ENCODE results near the gene MALL. TPM values are rescaled to one million over a fixed set of nuclear protein-coding genes. Genes with fewer than 3 reads are reported as not detected.

The MALL gene
- total and polyA plus RNA-seq, 4 donors = 41.5 to 123 (median 109) TPM

GRCh38 chr2:110120171-110121051 lies 4.8 kb upstream of the MALL start:
- Histone ChIP-seq H3K4me3 (no peak overlapping the region), H3K36me3 (ENCODE audit: control insufficient read depth in 4 of 4, insufficient read depth in 4 of 4, low read length in 4 of 4) (no peaks in the 10 kb centered on the region), H3K9me3 (ENCODE audit: control insufficient read depth in 4 of 4, insufficient read depth in 3 of 4, low read length in 3 of 4) (no peaks in the 10 kb centered on the region), H3K4me1 (ENCODE audit: control insufficient read depth in 5 of 5, insufficient read depth in 5 of 5, low read length in 5 of 5) (peaks cover 4 to 19% (median 10%) of the 10 kb centered on the region in 5 donors), H3K27me3 (ENCODE audit: control insufficient read depth in 3 of 3, insufficient read depth in 3 of 3, low read length in 2 of 3) (peaks cover 0 to 19% (median 6%) of the 10 kb centered on the region in 3 donors), H3K9ac (ENCODE audit: insufficient read depth in 1 of 2, low read length in 2 of 2) (no peak overlapping the region), H3K27ac (ENCODE audit: low read depth in 1 of 2, low read length in 1 of 2) (peak overlapping the region; percentile 37 to 55)
- TF ChIP-seq, protein P1, sequence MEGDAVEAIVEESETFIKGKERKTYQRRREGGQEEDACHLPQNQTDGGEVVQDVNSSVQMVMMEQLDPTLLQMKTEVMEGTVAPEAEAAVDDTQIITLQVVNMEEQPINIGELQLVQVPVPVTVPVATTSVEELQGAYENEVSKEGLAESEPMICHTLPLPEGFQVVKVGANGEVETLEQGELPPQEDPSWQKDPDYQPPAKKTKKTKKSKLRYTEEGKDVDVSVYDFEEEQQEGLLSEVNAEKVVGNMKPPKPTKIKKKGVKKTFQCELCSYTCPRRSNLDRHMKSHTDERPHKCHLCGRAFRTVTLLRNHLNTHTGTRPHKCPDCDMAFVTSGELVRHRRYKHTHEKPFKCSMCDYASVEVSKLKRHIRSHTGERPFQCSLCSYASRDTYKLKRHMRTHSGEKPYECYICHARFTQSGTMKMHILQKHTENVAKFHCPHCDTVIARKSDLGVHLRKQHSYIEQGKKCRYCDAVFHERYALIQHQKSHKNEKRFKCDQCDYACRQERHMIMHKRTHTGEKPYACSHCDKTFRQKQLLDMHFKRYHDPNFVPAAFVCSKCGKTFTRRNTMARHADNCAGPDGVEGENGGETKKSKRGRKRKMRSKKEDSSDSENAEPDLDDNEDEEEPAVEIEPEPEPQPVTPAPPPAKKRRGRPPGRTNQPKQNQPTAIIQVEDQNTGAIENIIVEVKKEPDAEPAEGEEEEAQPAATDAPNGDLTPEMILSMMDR (IDR thresholded peaks at IDR 0.05; ENCODE audit: control extremely low read depth, extremely low read depth) = no peak
- DNase-seq = no peak
- WGBS, 2 donors = 56 to 67% methylated on average over 11 of the region's 11 CpGs
- ATAC-seq (ENCODE audit: insufficient read depth, low FRiP score) = peak; percentile 3

DNA sequence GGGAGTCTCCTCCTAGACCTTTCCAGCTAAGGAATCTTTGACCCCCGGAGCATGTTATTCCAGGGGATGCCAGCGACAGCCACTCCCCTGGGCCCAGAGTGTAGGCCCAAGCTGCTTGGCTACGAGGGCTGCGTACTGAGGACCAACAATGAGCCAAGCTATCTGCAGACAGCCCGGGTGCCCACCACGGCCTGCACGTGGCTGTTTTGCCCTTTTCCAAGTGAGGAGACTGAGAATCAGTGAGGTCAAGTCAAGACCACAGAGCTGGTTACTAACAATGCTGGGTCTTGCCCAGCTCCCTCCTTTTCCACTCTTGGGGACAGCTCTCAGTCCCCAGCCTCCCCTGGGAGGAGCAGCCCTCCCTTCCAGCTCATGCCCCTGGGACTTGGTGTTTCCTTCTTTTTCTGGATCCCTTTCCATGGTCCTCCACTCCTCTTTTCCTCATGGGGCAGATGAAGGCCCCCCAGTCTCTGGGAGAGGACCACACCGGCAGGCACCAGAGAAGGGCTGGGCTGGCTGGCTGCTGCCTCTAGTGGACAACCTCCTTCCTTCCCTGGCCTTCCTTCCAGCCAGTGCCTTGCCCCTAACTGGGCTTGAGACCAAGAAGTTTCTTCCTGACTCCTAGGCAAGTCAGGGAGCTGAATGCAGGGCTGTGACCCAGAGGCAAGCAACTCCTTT lies 550 bp upstream of the MALL start:
- Histone ChIP-seq H3K9ac (ENCODE audit: insufficient read depth in 1 of 2, low read length in 2 of 2) (no peak overlapping the region), H3K9me3 (ENCODE audit: control insufficient read depth in 4 of 4, insufficient read depth in 3 of 4, low read length in 3 of 4) (no peaks in the 10 kb centered on the region), H3K36me3 (ENCODE audit: control insufficient read depth in 4 of 4, insufficient read depth in 4 of 4, low read length in 4 of 4) (no peaks in the 10 kb centered on the region), H3K27me3 (ENCODE audit: control insufficient read depth in 3 of 3, insufficient read depth in 3 of 3, low read length in 2 of 3) (peaks cover 0 to 26% (median 11%) of the 10 kb centered on the region in 3 donors), H3K4me1 (ENCODE audit: control insufficient read depth in 5 of 5, insufficient read depth in 5 of 5, low read length in 5 of 5) (peaks cover 4 to 21% (median 11%) of the 10 kb centered on the region in 5 donors), H3K4me3 (no peak overlapping the region), H3K27ac (ENCODE audit: low read depth in 1 of 2, low read length in 1 of 2) (peak overlapping the region; percentile 29 to 79)
- 17 to 19% methylated on average over 8 of the region's 8 CpGs for WGBS, 2 donors
- DNase-seq (peak; percentile 44 to 74 (median 65)), ATAC-seq (ENCODE audit: insufficient read depth, low FRiP score) (peak; percentile 32)
- TF ChIP-seq, protein P1 (IDR thresholded peaks at IDR 0.05; ENCODE audit: control extremely low read depth, extremely low read depth) = peak; percentile 19

DNA sequence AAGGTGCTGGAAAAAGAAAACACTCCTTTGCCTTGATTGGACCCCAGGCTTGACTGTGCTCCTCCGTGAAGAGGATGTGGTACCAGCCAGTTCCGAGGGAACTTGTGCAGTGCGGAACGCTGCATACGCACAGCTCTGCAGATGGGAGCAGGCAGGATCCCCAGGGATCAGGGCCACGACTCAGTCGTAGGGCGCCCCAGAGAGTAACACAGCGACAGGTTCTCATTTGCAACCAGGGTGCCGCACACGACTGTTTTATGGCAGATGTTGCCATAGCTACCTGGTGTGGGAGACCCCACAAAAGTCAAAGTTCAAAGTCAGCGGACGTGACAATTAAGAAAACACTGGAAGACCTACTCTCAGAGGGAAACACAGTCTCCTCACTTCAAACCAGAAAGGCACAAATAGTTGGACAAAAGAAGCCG lies 779 bp downstream of the MALL start:
- Histone ChIP-seq H3K9ac (ENCODE audit: insufficient read depth in 1 of 2, low read length in 2 of 2) (peak overlapping the region in 1 of 2 donors; percentile 13), H3K4me3 (peak overlapping the region; percentile 40), H3K36me3 (ENCODE audit: control insufficient read depth in 4 of 4, insufficient read depth in 4 of 4, low read length in 4 of 4) (no peaks in the 10 kb centered on the region), H3K4me1 (ENCODE audit: control insufficient read depth in 5 of 5, insufficient read depth in 5 of 5, low read length in 5 of 5) (peaks cover 0 to 16% (median 11%) of the 10 kb centered on the region in 5 donors), H3K27me3 (ENCODE audit: control insufficient read depth in 3 of 3, insufficient read depth in 3 of 3, low read length in 2 of 3) (peaks cover 0 to 26% (median 11%) of the 10 kb centered on the region in 3 donors), H3K27ac (ENCODE audit: low read depth in 1 of 2, low read length in 1 of 2) (peak overlapping the region; percentile 55 to 79), H3K9me3 (ENCODE audit: control insufficient read depth in 4 of 4, insufficient read depth in 3 of 4, low read length in 3 of 4) (no peaks in the 10 kb centered on the region)
- ATAC-seq (ENCODE audit: insufficient read depth, low FRiP score) (no peak), DNase-seq (no peak)
- 68 to 78% methylated on average over 14 of the region's 14 CpGs for WGBS, 2 donors
- TF ChIP-seq, protein P1 (IDR thresholded peaks at IDR 0.05; ENCODE audit: control extremely low read depth, extremely low read depth) = no peak
